Fibroblast of mammary gland (primary cell): ENCODE results near the gene TEX14.

Source experiments
- DNase-seq: peaks from one replicate; pipeline ENCODE4 v3.0.0-alpha.2; 2010; ENCODE audit warnings: low read depth
- H3K4me3 ChIP-seq: 2 replicates; pipeline ENCODE4 v1.5.1; 2011; ENCODE audit warnings: low read depth, mild to moderate bottlenecking, low read length, moderate library complexity; ENCODE audit not compliant: control insufficient read depth
- TF ChIP-seq, protein P1 (sequence below): conservative IDR thresholded peaks from 2 replicates; pipeline ENCODE4 v1.5.1; 2011; ENCODE audit warnings: low read depth, low read length, inconsistent platforms; ENCODE audit not compliant: control insufficient read depth, insufficient read depth

TEX14 gene

GRCh38 chr17:58605986-58606385 is 85.9 kb downstream of the TEX14 start:
- no peak for DNase-seq
- TF ChIP-seq, protein P1, sequence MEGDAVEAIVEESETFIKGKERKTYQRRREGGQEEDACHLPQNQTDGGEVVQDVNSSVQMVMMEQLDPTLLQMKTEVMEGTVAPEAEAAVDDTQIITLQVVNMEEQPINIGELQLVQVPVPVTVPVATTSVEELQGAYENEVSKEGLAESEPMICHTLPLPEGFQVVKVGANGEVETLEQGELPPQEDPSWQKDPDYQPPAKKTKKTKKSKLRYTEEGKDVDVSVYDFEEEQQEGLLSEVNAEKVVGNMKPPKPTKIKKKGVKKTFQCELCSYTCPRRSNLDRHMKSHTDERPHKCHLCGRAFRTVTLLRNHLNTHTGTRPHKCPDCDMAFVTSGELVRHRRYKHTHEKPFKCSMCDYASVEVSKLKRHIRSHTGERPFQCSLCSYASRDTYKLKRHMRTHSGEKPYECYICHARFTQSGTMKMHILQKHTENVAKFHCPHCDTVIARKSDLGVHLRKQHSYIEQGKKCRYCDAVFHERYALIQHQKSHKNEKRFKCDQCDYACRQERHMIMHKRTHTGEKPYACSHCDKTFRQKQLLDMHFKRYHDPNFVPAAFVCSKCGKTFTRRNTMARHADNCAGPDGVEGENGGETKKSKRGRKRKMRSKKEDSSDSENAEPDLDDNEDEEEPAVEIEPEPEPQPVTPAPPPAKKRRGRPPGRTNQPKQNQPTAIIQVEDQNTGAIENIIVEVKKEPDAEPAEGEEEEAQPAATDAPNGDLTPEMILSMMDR, result no peak
- no peak overlapping the region for H3K4me3 ChIP-seq

GRCh38 chr17:58605470-58605869 is 86.4 kb downstream of the TEX14 start:
- H3K4me3 ChIP-seq, result no peak overlapping the region
- DNase-seq, result no peak
- TF ChIP-seq, protein P1, result no peak

DNA sequence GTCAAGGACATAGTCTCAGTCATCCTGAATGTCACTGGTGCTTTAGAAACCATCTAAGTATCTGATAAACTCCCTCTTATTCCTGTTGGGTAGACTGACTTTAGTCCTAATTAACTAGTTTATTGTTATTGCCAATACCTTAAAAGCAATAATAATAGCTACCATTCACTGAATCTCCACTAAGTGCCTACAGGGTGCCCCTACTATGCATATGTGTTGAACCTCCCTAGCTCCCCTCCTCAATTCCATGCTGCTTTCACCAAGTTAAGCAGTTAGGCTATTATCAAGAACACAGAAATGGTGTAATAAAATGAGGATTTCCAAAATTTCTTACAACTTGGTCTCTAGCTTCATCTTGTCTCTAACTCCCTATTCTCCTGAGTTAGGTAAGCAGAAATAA is 89.9 kb downstream of the TEX14 start:
- TF ChIP-seq, protein P1, result no peak
- no peak overlapping the region for H3K4me3 ChIP-seq
- no peak for DNase-seq

DNA sequence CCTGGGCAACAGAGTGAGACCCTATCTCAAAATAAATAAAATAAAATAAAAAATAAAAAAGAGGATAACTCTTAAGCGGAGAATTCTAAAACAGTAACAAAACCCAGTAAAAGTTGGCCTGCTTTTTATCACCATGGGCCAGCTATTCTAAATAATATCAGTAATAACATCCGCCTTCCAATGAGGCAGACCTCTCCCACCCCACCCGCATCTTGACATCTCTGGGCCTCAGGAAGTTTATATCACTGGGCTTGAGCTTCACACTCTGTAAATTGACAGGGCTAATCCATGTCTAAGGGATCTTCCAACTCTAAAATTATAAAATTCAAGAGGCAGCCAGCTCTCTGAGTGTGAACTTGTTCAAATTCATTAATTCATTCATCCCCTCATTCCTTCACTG is 94.5 kb downstream of the TEX14 start:
- TF ChIP-seq, protein P1, result no peak
- no peak for DNase-seq
- H3K4me3 ChIP-seq, result no peak overlapping the region

GRCh38 chr17:58595194-58595792 is 96.6 kb downstream of the TEX14 start:
- DNase-seq, result no peak
- TF ChIP-seq, protein P1, result no peak
- no peak overlapping the region for H3K4me3 ChIP-seq

- TF ChIP-seq, protein P1, result no peak
- no peak for DNase-seq
- H3K4me3 ChIP-seq, result no peak overlapping the region
These were observed 98.7 kb downstream of the TEX14 start for GRCh38 chr17:58593123-58593522.

- no peak for DNase-seq
- no peak overlapping the region for H3K4me3 ChIP-seq
- TF ChIP-seq, protein P1, result peak; percentile 22
These were observed 100.4 kb downstream of the TEX14 start for GRCh38 chr17:58591455-58591854.
